ENCODE data around the gene SLC39A1. TPM values are rescaled to one million over a fixed set of nuclear protein-coding genes. Genes with fewer than 3 reads are reported as not detected.

SLC39A1 gene
- total RNA-seq, 1 experiment from 2014 or later = 27.1 TPM

DNA sequence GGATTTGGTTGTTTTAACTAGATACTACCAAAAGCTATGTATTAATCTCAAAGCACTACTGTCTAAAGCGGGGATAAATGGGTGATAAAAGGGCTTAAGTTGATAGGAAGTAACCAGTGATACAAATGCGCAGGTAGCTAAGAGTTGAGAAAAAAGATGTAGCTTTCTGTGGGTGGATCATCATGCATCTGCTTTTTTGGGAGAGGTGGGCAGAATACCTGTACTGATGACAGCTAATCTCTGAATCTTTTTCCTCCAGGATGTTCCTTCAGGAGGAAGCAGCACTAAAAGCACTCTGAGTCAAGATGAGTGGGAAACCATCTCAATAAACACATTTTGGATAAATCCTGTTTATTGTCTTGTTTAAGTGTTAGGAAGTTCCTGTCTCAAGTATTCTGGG lies 28.5 kb upstream of the SLC39A1 start:
- H3K9me3 ChIP-seq (ENCODE audit: low read length) = no peaks in the 10 kb centered on the region
- peaks cover 15% of the 10 kb centered on the region for H3K79me2 ChIP-seq (ENCODE audit: low read length)
- H3K9ac ChIP-seq (ENCODE audit: low read length) = peak overlapping the region; percentile 90
- H4K20me1 ChIP-seq (ENCODE audit: insufficient read depth, low read depth, low read length) = peaks cover 13% of the 10 kb centered on the region
- H3K27ac ChIP-seq (ENCODE audit: low read length) = peak overlapping the region; percentile 60
- H3K4me1 ChIP-seq (ENCODE audit: low read length) = peaks cover 30% of the 10 kb centered on the region
- H3K36me3 ChIP-seq (ENCODE audit: insufficient read depth, low read length) = peaks cover 22% of the 10 kb centered on the region
- peak overlapping the region; percentile 76 for H3K4me2 ChIP-seq (ENCODE audit: low read depth, low read length, poor library complexity, severe bottlenecking)
- H3K27me3 ChIP-seq (ENCODE audit: low read length) = no peaks in the 10 kb centered on the region
- H3K4me3 ChIP-seq (ENCODE audit: low read length) = peak overlapping the region; percentile 78
- DNase-seq = no peak
- no peaks in the 10 kb centered on the region for H3K9me2 ChIP-seq (replicated peaks; ENCODE audit: insufficient read depth, low read length)
- no peak overlapping the region for H2AFZ ChIP-seq (ENCODE audit: low read length)

- Histone ChIP-seq H3K9me3 (ENCODE audit: low read length) (no peaks in the 10 kb centered on the region), H3K9me2 (replicated peaks; ENCODE audit: insufficient read depth, low read length) (no peaks in the 10 kb centered on the region), H3K27ac (ENCODE audit: low read length) (peak overlapping the region; percentile 60), H3K36me3 (ENCODE audit: insufficient read depth, low read length) (peaks cover 22% of the 10 kb centered on the region), H3K27me3 (ENCODE audit: low read length) (no peaks in the 10 kb centered on the region), H2AFZ (ENCODE audit: low read length) (no peak overlapping the region), H4K20me1 (ENCODE audit: insufficient read depth, low read depth, low read length) (peaks cover 13% of the 10 kb centered on the region), H3K4me1 (ENCODE audit: low read length) (peaks cover 34% of the 10 kb centered on the region), H3K9ac (ENCODE audit: low read length) (peak overlapping the region; percentile 90), H3K79me2 (ENCODE audit: low read length) (peaks cover 15% of the 10 kb centered on the region), H3K4me3 (ENCODE audit: low read length) (peak overlapping the region; percentile 78), H3K4me2 (ENCODE audit: low read depth, low read length, poor library complexity, severe bottlenecking) (peak overlapping the region; percentile 76)
- DNase-seq = peak; percentile 44
These were observed 27.9 kb upstream of the SLC39A1 start for GRCh38 chr1:153991151-153991630.

GRCh38 chr1:153990468-153991150 lies 27.3 kb upstream of the SLC39A1 start, which contains the start of gene RPS27:
TSS of gene RPS27 (plus strand) at chr1:153990762. CDS start at chr1:153990797, 35 bp downstream.
- H3K36me3 ChIP-seq (ENCODE audit: insufficient read depth, low read length) = peaks cover 22% of the 10 kb centered on the region
- peak within 1 kb of the TSS; percentile 76 for H3K4me2 ChIP-seq (ENCODE audit: low read depth, low read length, poor library complexity, severe bottlenecking)
- peak within 1 kb of the TSS; percentile 29 for H2AFZ ChIP-seq (ENCODE audit: low read length)
- no peaks in the 10 kb centered on the region for H3K9me2 ChIP-seq (replicated peaks; ENCODE audit: insufficient read depth, low read length)
- H3K9ac ChIP-seq (ENCODE audit: low read length) = peak within 1 kb of the TSS; percentile 90
- no peaks in the 10 kb centered on the region for H3K9me3 ChIP-seq (ENCODE audit: low read length)
- peaks cover 13% of the 10 kb centered on the region for H4K20me1 ChIP-seq (ENCODE audit: insufficient read depth, low read depth, low read length)
- peaks cover 39% of the 10 kb centered on the region for H3K4me1 ChIP-seq (ENCODE audit: low read length)
- H3K4me3 ChIP-seq (ENCODE audit: low read length) = peak within 1 kb of the TSS; percentile 78
- H3K27me3 ChIP-seq (ENCODE audit: low read length) = no peaks in the 10 kb centered on the region
- DNase-seq = peak; percentile 98
- H3K27ac ChIP-seq (ENCODE audit: low read length) = peak within 1 kb of the TSS; percentile 60
- peaks cover 15% of the 10 kb centered on the region for H3K79me2 ChIP-seq (ENCODE audit: low read length)

GRCh38 chr1:153987621-153988020 lies 24.3 kb upstream of the SLC39A1 start:
- no peaks in the 10 kb centered on the region for H3K27me3 ChIP-seq (ENCODE audit: low read length)
- no peak overlapping the region for H3K4me3 ChIP-seq (ENCODE audit: low read length)
- peak overlapping the region; percentile 14; the same call in 1 of the 2 replicates for H3K9ac ChIP-seq (ENCODE audit: low read length)
- H2AFZ ChIP-seq (ENCODE audit: low read length) = no peak overlapping the region
- peak overlapping the region; percentile 84 for H3K4me2 ChIP-seq (ENCODE audit: low read depth, low read length, poor library complexity, severe bottlenecking)
- no peak for DNase-seq
- H3K27ac ChIP-seq (ENCODE audit: low read length) = peak overlapping the region; percentile 48; the same call in 1 of the 2 replicates
- no peaks in the 10 kb centered on the region for H3K9me3 ChIP-seq (ENCODE audit: low read length)
- peaks cover 15% of the 10 kb centered on the region for H3K79me2 ChIP-seq (ENCODE audit: low read length)
- H3K36me3 ChIP-seq (ENCODE audit: insufficient read depth, low read length) = peaks cover 17% of the 10 kb centered on the region
- peaks cover 51% of the 10 kb centered on the region for H3K4me1 ChIP-seq (ENCODE audit: low read length)
- H4K20me1 ChIP-seq (ENCODE audit: insufficient read depth, low read depth, low read length) = peaks cover 10% of the 10 kb centered on the region
- H3K9me2 ChIP-seq (replicated peaks; ENCODE audit: insufficient read depth, low read length) = no peaks in the 10 kb centered on the region

DNA sequence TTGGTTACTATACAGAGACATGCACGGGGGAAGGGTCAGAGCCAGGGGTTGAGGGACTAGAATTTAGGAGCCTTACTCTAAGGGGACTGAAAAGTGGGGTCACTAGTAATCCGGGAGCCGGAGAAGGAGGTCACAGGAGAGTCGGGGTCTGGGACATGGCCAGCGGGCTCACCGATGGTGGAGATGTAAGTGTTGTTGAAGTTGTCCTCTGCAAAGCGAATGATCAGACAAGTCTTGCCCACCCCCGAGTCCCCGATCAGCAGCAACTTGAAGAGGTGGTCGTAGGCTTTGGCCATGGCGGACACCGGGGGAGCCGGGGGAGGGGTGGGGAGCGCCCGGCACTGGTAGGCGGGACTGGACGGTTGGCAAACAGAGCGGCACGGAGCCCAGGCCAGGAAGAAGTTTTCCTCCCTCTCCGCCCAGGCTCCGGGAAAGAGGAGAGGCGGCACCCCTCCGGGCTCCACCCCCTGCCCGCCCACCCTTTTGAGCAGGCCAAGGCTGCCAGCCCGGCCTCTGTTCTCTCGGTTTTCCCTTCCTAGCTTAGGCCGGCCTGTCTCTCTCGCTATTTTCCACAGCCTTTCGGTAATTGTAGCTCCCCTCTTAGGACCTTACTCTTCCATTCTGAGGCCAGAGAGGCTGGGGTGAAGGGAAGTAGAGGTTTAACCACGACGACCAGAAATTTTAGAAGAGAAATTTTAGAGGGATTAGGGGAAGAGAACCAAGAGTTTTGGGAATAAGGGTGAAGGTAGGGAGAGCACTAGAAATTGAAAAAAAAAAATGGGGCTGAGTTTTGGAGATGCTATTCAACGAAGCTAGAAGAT lies 22.8 kb upstream of the SLC39A1 start, which contains the start of gene RAB13:
RAB13 (minus strand) TSS at position 399 of the 821 bp plus-strand sequence; CDS start at position 296, 103 bp downstream.
- Histone ChIP-seq H3K4me3 (ENCODE audit: low read length) (peak within 1 kb of the TSS; percentile 62), H3K79me2 (ENCODE audit: low read length) (peaks cover 5% of the 10 kb centered on the region), H3K9me3 (ENCODE audit: low read length) (no peaks in the 10 kb centered on the region), H3K27ac (ENCODE audit: low read length) (peak within 1 kb of the TSS; percentile 63), H3K9ac (ENCODE audit: low read length) (peak within 1 kb of the TSS; percentile 71), H3K27me3 (ENCODE audit: low read length) (no peaks in the 10 kb centered on the region), H3K4me2 (ENCODE audit: low read depth, low read length, poor library complexity, severe bottlenecking) (peak within 1 kb of the TSS; percentile 84), H3K36me3 (ENCODE audit: insufficient read depth, low read length) (peaks cover 3% of the 10 kb centered on the region), H3K9me2 (replicated peaks; ENCODE audit: insufficient read depth, low read length) (no peaks in the 10 kb centered on the region), H2AFZ (ENCODE audit: low read length) (peak within 1 kb of the TSS; percentile 90; the same call in 1 of the 2 replicates), H4K20me1 (ENCODE audit: insufficient read depth, low read depth, low read length) (no peaks in the 10 kb centered on the region; the same call in 1 of the 2 replicates), H3K4me1 (ENCODE audit: low read length) (peaks cover 39% of the 10 kb centered on the region)
- DNase-seq = peak; percentile 72

- H3K4me2 ChIP-seq (ENCODE audit: low read depth, low read length, poor library complexity, severe bottlenecking) = peak overlapping the region; percentile 84
- no peaks in the 10 kb centered on the region for H3K9me2 ChIP-seq (replicated peaks; ENCODE audit: insufficient read depth, low read length)
- 0 out of 2 replicates have a peak overlapping the region, but pooled peaks have one; percentile 0 for H2AFZ ChIP-seq (ENCODE audit: low read length)
- no peaks in the 10 kb centered on the region for H3K9me3 ChIP-seq (ENCODE audit: low read length)
- H3K36me3 ChIP-seq (ENCODE audit: insufficient read depth, low read length) = no peaks in the 10 kb centered on the region
- no peaks in the 10 kb centered on the region for H4K20me1 ChIP-seq (ENCODE audit: insufficient read depth, low read depth, low read length)
- H3K27me3 ChIP-seq (ENCODE audit: low read length) = no peaks in the 10 kb centered on the region
- peaks cover 39% of the 10 kb centered on the region for H3K4me1 ChIP-seq (ENCODE audit: low read length)
- peak overlapping the region; percentile 71 for H3K9ac ChIP-seq (ENCODE audit: low read length)
- no peak for DNase-seq
- H3K79me2 ChIP-seq (ENCODE audit: low read length) = no peaks in the 10 kb centered on the region
- peak overlapping the region; percentile 62 for H3K4me3 ChIP-seq (ENCODE audit: low read length)
- peak overlapping the region; percentile 54; the same call in 1 of the 2 replicates for H3K27ac ChIP-seq (ENCODE audit: low read length)
These were observed 22.1 kb upstream of the SLC39A1 start for GRCh38 chr1:153985341-153985912.

GRCh38 chr1:153984123-153984894 lies 21.0 kb upstream of the SLC39A1 start:
- peak overlapping the region; percentile 84 for H3K4me2 ChIP-seq (ENCODE audit: low read depth, low read length, poor library complexity, severe bottlenecking)
- H3K36me3 ChIP-seq (ENCODE audit: insufficient read depth, low read length) = no peaks in the 10 kb centered on the region
- H3K4me1 ChIP-seq (ENCODE audit: low read length) = peaks cover 33% of the 10 kb centered on the region
- H3K4me3 ChIP-seq (ENCODE audit: low read length) = no peak overlapping the region
- DNase-seq = peak; percentile 64
- H3K9me2 ChIP-seq (replicated peaks; ENCODE audit: insufficient read depth, low read length) = no peaks in the 10 kb centered on the region
- no peak overlapping the region for H2AFZ ChIP-seq (ENCODE audit: low read length)
- 0 out of 2 replicates have a peak overlapping the region, but pooled peaks have one; percentile 71 for H3K9ac ChIP-seq (ENCODE audit: low read length)
- H3K27me3 ChIP-seq (ENCODE audit: low read length) = no peaks in the 10 kb centered on the region
- no peaks in the 10 kb centered on the region for H4K20me1 ChIP-seq (ENCODE audit: insufficient read depth, low read depth, low read length)
- H3K9me3 ChIP-seq (ENCODE audit: low read length) = no peaks in the 10 kb centered on the region
- H3K79me2 ChIP-seq (ENCODE audit: low read length) = no peaks in the 10 kb centered on the region
- H3K27ac ChIP-seq (ENCODE audit: low read length) = no peak overlapping the region

Data from Karpas-422 (cell line).